PC-3 (cell line): Measurements from ENCODE around the gene TERF2IP.

ENCODE experiments used
- EZH2 ChIP-seq: fragments of 300-600 bp; sonication (generic); IDR thresholded peaks from one replicate; pipeline ENCODE4 v1.6.1; 2017; ENCODE audit warnings: antibody characterized with exemption, mild to moderate bottlenecking, low read length; ENCODE audit not compliant: unreplicated experiment
- EZH2phosphoT487 ChIP-seq: fragments of 300-600 bp; sonication (generic); IDR thresholded peaks from 2 replicates; pipeline ENCODE4 v1.6.1; 2018; ENCODE audit warnings: mild to moderate bottlenecking, antibody characterized with exemption, low read length, borderline replicate concordance
- TF ChIP-seq, protein P1 (sequence below): fragments of 300-600 bp; sonication (generic); conservative IDR thresholded peaks from 2 replicates; pipeline ENCODE4 v1.5.1; 2017; ENCODE audit warnings: antibody characterized with exemption, low read depth, mild to moderate bottlenecking, low read length

DNA sequence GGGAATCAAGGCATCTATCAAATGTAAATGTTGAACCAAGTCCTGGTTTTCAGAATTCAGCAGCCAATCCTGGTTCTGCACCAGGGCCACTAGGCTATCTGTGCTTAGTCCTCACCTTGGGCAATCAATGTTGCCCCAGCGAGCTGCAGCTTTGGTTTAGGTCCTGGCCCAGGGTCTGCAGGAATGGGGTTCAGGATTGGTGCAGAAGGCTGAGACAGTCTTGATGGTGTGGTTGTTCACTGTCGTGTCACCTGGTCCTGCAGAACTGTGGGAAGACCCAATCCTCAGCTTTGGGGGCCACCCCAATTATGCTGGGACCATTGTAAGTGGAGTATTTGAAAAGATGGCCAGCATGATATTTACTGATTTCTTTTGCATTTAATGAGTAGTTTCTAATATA, 10.6 kb downstream of the TERF2IP start:
- TF ChIP-seq, protein P1, sequence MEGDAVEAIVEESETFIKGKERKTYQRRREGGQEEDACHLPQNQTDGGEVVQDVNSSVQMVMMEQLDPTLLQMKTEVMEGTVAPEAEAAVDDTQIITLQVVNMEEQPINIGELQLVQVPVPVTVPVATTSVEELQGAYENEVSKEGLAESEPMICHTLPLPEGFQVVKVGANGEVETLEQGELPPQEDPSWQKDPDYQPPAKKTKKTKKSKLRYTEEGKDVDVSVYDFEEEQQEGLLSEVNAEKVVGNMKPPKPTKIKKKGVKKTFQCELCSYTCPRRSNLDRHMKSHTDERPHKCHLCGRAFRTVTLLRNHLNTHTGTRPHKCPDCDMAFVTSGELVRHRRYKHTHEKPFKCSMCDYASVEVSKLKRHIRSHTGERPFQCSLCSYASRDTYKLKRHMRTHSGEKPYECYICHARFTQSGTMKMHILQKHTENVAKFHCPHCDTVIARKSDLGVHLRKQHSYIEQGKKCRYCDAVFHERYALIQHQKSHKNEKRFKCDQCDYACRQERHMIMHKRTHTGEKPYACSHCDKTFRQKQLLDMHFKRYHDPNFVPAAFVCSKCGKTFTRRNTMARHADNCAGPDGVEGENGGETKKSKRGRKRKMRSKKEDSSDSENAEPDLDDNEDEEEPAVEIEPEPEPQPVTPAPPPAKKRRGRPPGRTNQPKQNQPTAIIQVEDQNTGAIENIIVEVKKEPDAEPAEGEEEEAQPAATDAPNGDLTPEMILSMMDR, result no peak
- TF ChIP-seq EZH2phosphoT487 (no peak), EZH2 (no peak)
